GM18870 (cell line): ENCODE results near the gene FGF10.

Source experiments
- ATAC-seq: cut with Tn5 transposase; IDR thresholded peaks from one replicate; pipeline ENCODE4 v1.9.1; 2021; ENCODE audit warnings: moderate library complexity; ENCODE audit not compliant: unreplicated experiment

FGF10 gene

DNA sequence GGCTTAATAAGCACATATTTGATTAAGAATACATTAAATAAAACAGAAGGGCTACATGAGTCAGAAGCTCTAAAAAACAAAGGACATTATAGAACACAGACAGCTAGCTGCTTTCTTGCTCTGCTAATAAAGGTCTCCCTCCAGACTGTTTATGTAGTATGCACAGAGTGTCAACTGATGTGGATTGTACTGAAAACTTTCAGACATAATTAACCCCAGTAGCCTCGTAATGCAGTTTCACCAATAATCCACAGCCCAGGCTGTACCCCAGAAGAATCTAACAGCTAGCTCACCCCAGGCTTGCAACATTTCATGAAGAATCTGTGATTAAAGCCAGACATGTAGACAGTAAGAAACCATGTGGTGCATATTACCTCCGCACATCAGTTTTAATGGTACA is 30.8 kb downstream of the FGF10 start:
- ATAC-seq = no peak

DNA sequence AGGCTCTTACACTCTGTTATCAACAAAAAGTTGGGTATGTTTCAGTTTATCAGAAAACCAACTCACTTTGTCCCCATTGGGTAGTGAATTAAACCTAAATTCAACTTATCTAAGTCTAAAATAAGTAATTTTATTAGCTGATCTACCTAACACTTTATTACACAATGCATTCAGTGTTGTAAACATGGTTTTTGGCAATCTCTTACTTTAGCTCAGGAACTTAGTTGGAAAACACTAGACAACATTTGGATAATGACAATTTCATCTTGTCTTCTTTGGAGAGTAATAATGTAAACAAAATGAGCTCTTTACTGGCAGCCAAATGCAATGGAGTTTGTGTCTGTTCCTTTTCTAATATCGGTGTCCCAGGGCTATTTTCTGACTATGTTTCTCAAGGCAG is 33.0 kb downstream of the FGF10 start:
- ATAC-seq = no peak

DNA sequence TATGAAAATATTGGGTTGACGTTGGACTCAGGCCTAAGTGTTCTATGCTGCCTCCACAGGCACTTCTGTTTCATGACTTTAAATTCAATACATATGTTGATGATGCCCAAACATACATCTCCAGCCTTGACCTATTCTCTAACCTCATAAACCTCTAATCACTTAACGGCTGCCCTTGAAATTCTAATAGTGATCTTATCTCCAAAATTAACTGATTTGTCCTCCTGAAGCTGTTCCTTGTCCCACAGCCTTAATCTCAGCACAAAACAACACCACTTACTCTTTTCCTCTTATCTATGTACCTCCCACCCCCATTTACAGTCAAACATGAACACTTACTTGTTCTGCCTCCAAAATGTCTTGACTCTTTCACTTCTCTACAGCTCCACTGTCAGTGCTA is 43.3 kb downstream of the FGF10 start:
- no peak for ATAC-seq

DNA sequence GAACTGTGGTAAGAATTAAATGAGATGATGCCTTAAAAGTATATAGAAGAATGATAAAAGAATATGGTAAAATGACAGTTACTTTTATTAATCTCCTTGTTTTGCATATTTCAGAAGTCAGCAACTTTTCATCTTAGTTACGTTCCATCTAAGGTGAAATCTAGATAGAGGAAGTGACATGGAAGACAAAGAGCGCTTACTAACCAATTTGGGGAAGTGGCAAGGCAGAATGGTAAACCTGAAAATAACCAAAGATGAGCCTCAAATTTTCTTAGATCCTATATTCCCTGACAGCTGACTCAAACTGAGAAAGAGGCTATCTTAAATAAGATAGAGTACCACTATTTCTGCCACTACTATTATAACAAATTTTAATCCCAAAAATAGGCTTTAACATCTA is 52.5 kb downstream of the FGF10 start:
- peak; percentile 59 for ATAC-seq

DNA sequence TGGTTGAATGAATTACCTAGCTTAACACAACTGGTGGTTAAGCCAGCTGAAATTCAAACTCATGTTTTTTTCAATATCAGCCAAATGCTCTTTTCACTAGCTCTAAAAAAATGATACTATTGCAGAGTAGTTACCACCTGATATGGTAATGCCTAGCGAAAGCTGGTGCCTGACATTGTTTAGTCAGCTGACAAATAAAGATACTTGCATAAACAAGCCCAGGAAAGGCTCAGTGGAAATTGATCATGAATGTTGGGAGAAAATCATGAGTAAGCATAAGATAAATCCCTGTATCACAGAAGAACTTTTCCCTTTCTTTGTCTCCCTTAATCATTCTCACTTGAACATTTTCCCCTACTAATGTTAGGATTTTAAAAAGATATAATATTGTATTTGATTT is 54.6 kb downstream of the FGF10 start:
- no peak for ATAC-seq

DNA sequence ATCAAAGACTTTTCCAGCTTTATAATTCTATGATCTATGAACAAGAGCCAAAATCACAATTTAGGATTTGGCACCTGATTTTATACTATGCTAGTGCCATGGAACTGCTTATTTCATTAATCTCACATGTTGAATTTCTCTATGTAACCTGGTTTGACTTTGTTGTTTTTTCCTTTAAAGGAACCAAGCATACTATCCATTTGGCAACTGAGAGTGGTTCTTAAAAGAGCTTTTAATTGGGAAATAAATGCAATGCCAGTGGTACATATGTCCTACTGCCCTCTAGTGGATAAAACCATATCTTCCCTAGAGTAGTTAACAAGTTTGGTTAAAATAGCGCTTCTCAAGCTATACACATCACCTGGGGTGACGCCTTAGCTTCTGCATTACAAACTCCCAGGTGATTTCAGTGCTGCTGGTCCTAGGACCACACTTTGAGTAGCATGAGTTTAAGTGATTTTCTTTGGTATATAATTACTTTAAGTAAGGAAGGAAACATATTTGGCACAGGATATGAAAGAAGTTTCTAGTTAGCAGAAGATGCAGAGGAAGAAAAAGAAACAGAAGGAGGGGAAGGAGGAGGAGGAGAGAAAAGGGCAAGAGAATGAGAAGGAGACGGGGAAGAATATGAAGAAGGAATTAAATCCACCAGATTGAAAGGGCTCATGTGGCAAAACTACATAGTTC is 56.8 kb downstream of the FGF10 start:
- ATAC-seq = peak; percentile 73

DNA sequence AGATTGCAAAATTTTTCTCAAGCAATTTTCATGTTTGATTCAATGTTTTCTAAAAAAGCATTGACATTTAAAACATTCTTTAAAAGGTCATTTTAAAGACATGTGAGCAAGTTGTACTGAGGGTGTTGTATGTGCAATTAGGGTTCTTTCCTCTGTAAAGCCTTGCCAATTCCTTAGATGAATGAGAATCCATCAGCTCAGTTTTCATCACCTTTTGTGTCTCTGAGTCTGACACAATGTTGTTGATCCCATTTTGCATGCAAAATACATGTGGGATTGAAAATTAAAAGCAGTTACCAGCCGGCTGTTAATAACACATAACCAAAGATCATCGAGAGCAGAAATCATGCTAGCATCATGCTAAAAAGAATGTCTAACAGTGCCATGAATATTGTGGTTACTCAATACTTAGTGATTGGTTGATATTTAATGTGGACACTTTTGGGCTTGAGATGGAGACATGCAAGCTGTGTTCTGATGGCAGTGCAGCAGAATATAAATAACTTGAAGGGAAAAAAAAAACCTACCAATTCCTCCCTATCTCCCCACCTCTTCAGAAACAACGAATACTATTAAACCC is 57.7 kb downstream of the FGF10 start:
- no peak for ATAC-seq

DNA sequence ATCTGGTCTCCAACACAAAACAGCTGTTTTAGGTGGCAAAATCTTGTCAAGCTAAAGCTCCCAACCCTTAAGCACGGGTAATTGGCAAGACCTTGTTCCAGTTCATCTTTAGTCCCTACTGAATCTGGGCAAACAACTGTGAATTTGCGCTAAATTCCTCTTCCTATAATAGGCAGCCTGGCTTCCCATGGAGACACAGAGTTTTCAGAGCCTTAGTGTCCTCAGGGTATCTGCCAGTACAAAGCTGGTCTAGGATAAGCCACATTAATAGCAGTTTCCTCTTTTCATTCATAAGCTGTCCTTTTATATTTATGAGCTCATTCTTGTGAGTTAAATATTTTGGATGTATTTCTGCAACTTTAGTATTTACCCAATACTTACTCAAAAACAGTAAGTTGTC is 59.5 kb downstream of the FGF10 start:
- no peak for ATAC-seq

DNA sequence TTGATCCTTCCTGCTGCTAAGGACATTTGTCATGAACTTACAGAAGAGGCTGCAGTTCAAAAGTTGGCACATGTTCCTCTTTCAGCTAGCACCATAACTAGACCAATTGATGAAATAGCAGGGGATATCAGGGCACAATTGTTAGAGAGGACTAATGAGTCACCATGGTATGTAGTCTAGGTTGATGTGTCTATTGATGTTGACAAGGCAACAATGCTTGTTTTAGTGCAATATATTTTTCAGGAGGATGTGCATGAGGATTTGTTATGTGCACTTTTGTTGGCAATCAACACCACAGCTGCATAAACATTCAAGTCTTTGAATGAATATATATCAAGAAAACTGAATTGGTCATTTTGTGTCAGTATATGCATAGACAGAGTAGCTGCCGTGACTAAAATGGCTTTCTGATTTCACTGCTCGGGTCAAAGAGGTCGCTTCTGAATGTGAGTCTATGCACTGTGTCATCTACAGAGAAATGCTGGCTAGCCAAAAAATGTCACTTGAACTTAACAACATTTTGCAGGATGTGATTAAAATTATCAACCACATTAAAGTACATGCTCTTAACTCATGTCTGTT is 68.0 kb downstream of the FGF10 start:
- no peak for ATAC-seq

DNA sequence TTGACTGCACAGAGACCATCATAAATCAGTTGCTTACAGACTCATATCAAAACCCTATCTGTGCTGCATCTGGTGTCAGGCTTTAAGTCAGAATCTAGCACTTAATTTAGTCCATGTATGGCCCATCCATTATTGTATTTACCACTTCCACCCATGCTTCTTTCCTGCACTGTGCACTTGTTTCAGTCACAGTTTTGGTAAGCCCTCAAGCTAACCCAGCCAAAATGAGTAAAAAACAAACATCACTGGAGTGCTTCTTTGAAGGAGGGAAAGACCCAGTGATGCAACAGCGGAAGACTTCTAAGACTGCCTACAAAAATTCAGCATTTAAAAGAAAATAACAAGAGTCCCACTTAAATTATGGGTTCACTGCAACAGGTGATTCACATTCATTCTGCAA is 69.0 kb downstream of the FGF10 start:
- no peak for ATAC-seq

DNA sequence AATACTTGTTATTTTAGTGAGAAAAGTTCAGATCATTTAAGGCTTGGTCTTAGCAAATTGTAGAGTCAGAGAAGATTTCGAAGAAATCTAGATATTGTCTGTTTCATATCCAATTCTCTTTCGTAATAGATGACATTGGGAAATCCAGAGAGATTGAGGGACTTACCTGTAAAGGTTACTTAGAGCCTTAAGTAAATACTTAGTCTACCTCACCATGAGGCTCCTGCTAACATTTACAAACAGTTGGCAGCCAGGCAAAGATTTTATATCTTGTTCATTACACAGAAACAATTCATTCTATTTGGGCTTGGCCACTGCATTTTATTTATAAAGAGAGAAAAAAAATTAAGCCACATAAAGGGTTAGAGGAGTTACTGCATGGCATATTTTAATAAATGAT is 70.3 kb downstream of the FGF10 start:
- ATAC-seq = no peak

DNA sequence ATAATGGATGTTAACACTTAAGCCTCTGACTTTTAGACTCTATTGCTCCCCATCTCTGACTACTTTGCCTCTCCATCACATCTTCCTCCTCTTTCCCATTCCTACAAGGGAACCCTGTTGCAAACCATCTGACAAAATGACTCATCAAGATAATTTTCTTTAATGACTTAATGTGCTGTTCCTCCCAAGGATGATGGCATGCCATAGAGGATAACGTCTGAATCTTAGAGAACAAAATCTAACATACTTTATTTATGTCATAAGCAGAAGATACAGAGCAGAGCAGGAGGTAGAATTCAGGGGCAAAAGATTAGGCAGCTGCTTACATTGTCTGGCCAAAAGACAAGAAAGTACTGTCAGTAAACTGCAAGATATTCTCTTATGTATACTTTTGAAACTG is 76.8 kb downstream of the FGF10 start:
- ATAC-seq = no peak

DNA sequence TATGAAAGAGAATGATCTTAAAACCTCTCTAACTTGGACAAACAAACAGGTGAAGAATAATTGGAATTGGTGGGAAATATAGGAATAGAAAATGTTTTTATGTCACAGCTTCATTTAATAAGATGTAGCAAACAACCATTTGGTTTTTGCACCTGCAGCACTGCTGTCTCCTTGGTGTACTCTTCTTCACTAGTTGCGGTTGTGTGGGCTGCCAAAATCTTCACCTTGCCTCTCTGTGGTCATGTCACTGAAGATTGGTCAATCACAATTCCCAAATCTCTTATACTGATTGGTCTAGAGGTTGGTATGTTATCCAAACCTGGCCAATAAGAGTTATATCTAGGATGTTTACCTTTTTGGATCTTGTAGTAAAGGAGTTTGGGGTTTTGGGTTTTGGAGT is 88.7 kb downstream of the FGF10 start:
- no peak for ATAC-seq

DNA sequence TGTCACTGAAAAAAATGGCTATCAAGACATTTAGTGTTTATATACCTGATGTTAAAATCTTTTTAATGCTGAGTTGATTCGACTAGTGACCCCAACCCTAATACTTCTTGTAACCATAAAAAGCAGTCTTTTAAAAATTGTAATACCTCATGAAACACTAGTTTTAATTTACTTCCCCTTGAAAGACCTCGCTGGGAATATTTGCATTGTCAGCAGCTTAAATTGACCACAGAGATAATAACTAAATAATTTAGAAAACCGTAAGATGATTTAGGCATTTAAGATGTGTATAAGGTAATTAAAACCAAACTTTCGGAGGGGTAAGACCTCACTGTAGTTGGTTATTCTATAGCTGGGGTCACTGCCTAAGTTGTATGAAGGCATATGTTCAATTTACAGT is 89.8 kb downstream of the FGF10 start:
- no peak for ATAC-seq

DNA sequence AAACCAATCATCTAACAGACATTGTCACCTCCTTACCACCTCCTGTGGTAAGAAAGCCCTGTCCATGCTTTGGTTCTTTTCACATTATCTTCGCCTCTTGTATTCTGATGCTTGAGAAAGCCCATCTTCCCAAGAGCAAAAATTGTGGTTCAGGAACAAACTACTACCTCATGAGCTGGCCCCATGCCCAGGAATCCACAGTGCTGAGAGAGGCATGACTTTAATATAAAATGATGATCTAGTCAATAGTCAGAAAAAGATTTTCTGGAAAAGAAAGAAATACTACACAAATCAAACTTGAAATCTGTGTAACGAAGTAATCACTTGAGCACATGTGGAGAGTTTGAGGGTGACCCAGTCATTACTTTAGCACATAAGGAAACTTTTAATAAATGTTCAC is 94.7 kb downstream of the FGF10 start:
- no peak for ATAC-seq

DNA sequence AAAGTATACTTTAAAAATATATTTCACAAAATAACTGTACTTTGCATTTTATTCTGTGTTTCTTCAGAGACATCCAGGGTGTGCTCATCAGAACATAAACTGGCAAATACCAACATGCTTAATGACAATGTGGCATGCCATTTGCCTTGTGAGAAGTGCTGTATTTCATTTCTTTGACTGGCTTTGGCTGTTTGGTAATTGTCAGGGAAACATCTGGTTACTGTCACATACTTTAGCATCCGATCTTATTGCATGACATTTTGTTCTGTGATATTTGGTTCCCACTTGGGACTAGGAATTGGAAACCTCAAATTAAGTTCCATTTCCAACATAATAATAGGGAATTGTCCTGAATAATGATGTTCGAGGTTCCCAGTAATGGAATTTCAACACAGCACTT is 96.5 kb downstream of the FGF10 start:
- no peak for ATAC-seq

DNA sequence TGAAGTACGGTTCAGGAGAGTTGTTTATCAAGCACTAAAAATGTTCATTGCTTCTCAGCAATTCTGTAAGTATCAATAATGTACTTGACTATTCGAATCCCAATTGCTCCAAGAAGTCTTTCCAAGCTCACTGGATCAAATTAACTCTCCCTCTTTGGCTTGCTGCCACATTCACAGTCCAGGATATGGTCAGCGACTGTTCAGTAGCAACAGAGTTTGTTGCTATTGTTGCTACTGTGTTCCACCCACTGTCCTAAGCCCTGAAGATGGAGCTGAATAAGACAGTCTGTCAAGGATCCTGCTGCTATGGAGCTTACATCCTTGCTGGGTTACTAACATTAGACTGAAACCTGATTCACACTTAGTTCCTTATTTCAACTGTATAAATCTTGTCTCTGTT is 110.8 kb downstream of the FGF10 start:
- no peak for ATAC-seq

DNA sequence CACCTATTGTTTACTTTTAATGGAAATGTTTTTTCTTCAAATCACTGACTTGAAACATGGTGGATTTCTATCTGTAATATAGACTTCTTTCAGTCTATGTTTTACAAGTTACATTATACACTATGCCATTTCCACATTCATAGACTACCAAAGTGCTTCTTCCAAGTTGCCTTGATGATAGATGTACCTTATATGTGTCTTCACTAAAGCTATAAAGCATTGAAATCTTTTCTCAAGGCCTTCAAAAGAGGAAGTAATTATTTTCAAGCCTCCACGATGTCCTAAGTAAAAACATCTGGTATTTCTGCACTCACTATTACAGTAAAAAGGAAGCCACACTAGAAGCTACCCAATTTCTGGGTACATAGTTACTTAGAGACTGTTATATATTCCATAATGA is 113.3 kb downstream of the FGF10 start:
- ATAC-seq = no peak

DNA sequence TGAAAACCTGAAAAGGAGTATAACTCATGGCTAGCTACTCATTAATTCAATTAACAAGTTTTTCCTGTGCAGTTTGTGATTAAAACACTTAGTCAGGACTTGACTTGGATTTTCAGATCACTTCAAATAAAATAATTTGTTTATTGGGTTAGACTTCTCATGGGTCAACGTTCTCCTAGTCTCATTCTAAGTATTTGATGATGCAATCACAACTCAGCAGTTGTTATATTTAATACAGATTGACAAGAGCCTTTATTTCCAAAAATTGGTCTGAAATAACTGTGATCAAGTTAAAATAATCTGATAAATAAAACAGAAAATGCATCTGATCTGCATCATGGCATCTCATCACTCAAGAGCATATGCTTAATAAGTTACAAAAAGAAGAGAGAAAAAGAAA is 113.9 kb downstream of the FGF10 start:
- no peak for ATAC-seq

DNA sequence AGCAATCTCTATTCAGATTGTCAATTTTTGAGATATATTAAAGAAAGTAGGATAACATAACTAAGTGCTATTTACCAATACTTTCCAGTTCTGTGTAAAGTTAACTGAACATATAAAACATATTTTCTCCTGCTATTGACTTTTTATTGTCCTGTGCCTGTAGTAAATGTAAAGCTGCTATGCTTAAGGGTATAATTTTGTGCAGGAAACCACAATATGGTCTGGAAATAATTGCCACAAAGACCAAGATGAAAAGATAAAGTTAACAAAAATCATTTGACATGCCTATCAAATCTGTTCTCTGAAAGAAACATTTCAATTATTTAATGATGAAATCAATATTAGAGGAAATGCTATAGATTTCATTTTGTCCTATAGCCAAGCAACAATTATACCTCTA is 121.3 kb downstream of the FGF10 start:
- ATAC-seq = no peak

DNA sequence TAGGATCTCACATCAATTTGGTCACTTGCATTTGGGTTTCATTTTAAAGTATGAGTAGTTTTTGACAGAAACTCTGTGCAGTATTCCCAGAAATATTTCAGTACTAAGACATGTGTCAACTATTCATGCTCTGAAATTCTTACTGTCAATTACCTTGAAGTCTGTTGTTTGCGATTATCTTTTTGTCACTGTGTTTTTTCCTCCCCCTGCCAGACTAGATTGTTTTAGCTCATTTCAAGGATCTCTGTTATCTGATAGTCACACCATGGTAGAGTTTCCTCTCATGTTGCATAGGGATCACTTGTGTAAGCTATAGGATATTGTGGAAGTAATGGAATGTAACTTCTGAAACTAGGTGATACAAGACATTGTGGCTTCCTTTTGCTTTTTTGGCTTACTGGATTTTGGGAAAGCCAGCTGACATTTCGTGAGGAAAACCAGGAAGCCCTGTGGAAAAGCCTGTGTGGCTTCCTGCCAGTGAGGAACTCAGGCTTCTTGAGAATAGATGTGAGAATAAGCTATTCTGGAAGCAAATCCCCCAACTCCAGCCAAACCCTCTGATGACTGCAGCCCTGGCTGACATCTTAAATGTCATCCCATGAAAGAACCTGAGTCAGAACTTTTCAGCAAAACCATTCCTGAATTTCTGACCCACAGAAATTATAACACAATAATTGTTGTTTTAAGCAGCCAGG is 122.2 kb downstream of the FGF10 start:
- no peak for ATAC-seq

DNA sequence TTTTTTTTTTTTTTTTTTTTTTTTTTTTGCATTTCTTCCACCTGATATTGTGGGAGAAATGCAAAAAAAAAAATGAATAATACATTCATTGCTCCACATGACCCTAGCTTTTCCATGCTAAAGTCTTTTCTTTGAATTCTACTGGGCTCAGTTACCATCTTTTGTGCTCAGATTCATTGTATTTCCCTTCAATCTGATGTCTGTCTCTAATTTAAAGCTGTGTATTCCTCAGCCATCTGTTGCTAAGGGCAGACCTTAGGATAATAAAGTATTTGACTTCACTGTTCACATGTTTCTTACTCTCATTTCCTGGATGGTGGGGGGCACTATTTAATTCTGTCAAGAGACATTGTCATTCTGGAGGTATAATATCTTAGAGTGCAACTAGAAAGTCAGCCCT is 123.5 kb downstream of the FGF10 start:
- ATAC-seq = no peak
